ENCODE measurements around the gene AMN1.

GRCh38 chr12:31751085-31751484 lies 22.3 kb upstream of the AMN1 start:
- no peak for TF ChIP-seq POLR2AphosphoS5 (IDR thresholded peaks at IDR 0.05)
- TF ChIP-seq CTCF (IDR thresholded peaks at IDR 0.05), result no peak
- TF ChIP-seq POLR2A (IDR thresholded peaks at IDR 0.05), result no peak
- no peak for TF ChIP-seq EP300 (IDR thresholded peaks at IDR 0.05)

All from suprapubic skin (tissue), 4 donors.